ENCODE measurements around the gene DCDC1. TPM values are rescaled to one million over a fixed set of nuclear protein-coding genes. Genes with fewer than 3 reads are reported as not detected.
"Not testable (repeated sequence)": the region's sequence is repeated elsewhere in the genome, so short reads cannot be mapped to it uniquely, and the experiment has no call there.

Gene DCDC1
- total and polyA plus RNA-seq, 9 of the 15 experiments (the other 6 are each of a cell fraction or from before 2014, with no cell fraction given) = 0.05 to 0.18 (median 0.08) TPM; not detected in 3

- H3K4me3 ChIP-seq; H3K9me3 ChIP-seq (replicated peaks; ENCODE audit: control insufficient read depth, insufficient read depth, low read depth, low read length); intact Hi-C loops (cut with micrococcal nuclease); ATAC-seq; H3K27ac ChIP-seq (ENCODE audit: extremely low read depth, low read depth, low read length); CTCF ChIA-PET (ENCODE audit: low intra/inter-chr PET ratio); POLR2A ChIA-PET; BruUV-seq (replicated peaks); H3K4me2 ChIP-seq (ENCODE audit: insufficient read depth, low read length); H3K4me1 ChIP-seq (replicated peaks in 1 of 2; ENCODE audit: control insufficient read depth in 2 of 2, insufficient read depth in 2 of 2, low read length in 2 of 2); H3K36me3 ChIP-seq (ENCODE audit: control insufficient read depth, insufficient read depth, low read length); DNase-seq (ENCODE audit: extremely low read depth in 1 of 4, low spot score in 3 of 4); H4K20me1 ChIP-seq (replicated peaks; ENCODE audit: control insufficient read depth, insufficient read depth, low read length); FAIRE-seq; H3K27me3 ChIP-seq (ENCODE audit: control insufficient read depth in 2 of 2, insufficient read depth in 2 of 2, low read length in 2 of 2); H3K9me1 ChIP-seq (ENCODE audit: control insufficient read depth, insufficient read depth, low read length); in situ Hi-C loops (cut with MboI); H2AFZ ChIP-seq (ENCODE audit: low read depth, low read length); H3K9ac ChIP-seq (ENCODE audit: insufficient read depth in 1 of 2, low read depth in 2 of 2, low read length in 2 of 2); H3K79me2 ChIP-seq (ENCODE audit: control insufficient read depth, insufficient read depth, low read length): not testable (repeated sequence)
- TF ChIP-seq ZNF707 (CRISPR knock-in tag; conservative IDR thresholded peaks at IDR 0.05) = peak; percentile 84
- 0% methylated on average over 3 of the region's 3 CpGs for WGBS (ENCODE audit: insufficient coverage, low coverage, missing lambda C conversion rate)
Measured at GRCh38 chr11:31273527-31273926, 96.0 kb downstream of the DCDC1 start.

GRCh38 chr11:31267720-31268119 is 101.8 kb downstream of the DCDC1 start:
- H3K9me1 ChIP-seq (ENCODE audit: control insufficient read depth, insufficient read depth, low read length) = no peaks in the 10 kb centered on the region
- no peaks in the 10 kb centered on the region for H3K36me3 ChIP-seq (ENCODE audit: control insufficient read depth, insufficient read depth, low read length)
- no TSS peak for BruUV-seq (replicated peaks)
- ChIA-PET CTCF (ENCODE audit: low intra/inter-chr PET ratio) (interaction anchor here (0.6 kb wide), 1 partner anchor 906 kb away, joined by 3 read pairs; no protein-coding TSS in a partner anchor), POLR2A (no interaction called here)
- H3K9ac ChIP-seq (ENCODE audit: insufficient read depth in 1 of 2, low read depth in 2 of 2, low read length in 2 of 2) = no peak overlapping the region
- DNase-seq (ENCODE audit: extremely low read depth in 1 of 4, low spot score in 3 of 4) (no peak), FAIRE-seq (no peak), ATAC-seq (no peak)
- H3K4me1 ChIP-seq (replicated peaks in 1 of 2; ENCODE audit: control insufficient read depth in 2 of 2, insufficient read depth in 2 of 2, low read length in 2 of 2) = no peaks in the 10 kb centered on the region
- in situ Hi-C loops (cut with MboI) (no loop called here), intact Hi-C loops (cut with micrococcal nuclease) (no loop called here)
- H3K27me3 ChIP-seq (ENCODE audit: control insufficient read depth in 2 of 2, insufficient read depth in 2 of 2, low read length in 2 of 2) = no peaks in the 10 kb centered on the region
- H3K9me3 ChIP-seq (replicated peaks; ENCODE audit: control insufficient read depth, insufficient read depth, low read depth, low read length) = no peaks in the 10 kb centered on the region
- no peak overlapping the region for H3K4me3 ChIP-seq
- H2AFZ ChIP-seq (ENCODE audit: low read depth, low read length) = no peak overlapping the region
- H4K20me1 ChIP-seq (replicated peaks; ENCODE audit: control insufficient read depth, insufficient read depth, low read length) = no peaks in the 10 kb centered on the region
- H3K79me2 ChIP-seq (ENCODE audit: control insufficient read depth, insufficient read depth, low read length) = no peaks in the 10 kb centered on the region
- no peak overlapping the region for H3K27ac ChIP-seq (ENCODE audit: extremely low read depth, low read depth, low read length)
- H3K4me2 ChIP-seq (ENCODE audit: insufficient read depth, low read length) = no peak overlapping the region
- no peak for TF ChIP-seq STAT5B (CRISPR knock-in tag; IDR thresholded peaks at IDR 0.05)
- no peak for TF ChIP-seq ZNF347 (CRISPR knock-in tag; IDR thresholded peaks at IDR 0.05; ENCODE audit: low read depth)
- TF ChIP-seq MCM7 (IDR thresholded peaks at IDR 0.05) = no peak
- no peak for TF ChIP-seq TEAD2 (tag; IDR thresholded peaks at IDR 0.05)
- TF ChIP-seq PHB (CRISPR knock-in tag; IDR thresholded peaks at IDR 0.05) = no peak
- TF ChIP-seq MYNN (IDR thresholded peaks at IDR 0.05) = no peak
- TF ChIP-seq MYNN (CRISPR knock-in tag; IDR thresholded peaks at IDR 0.05) = no peak
- no peak for TF ChIP-seq FOXA3 (CRISPR knock-in tag; conservative IDR thresholded peaks at IDR 0.05 in 1 of 2, IDR thresholded peaks at IDR 0.05 in 1 of 2)
- no peak for TF ChIP-seq BRD9 (IDR thresholded peaks at IDR 0.05; ENCODE audit: low read depth, partially characterized antibody)
- no peak for TF ChIP-seq ZBED1 (IDR thresholded peaks at IDR 0.05)

Measured in K562 (cell line).